ENCODE measurements around the gene CACNA1E.
"Not testable (repeated sequence)": the region's sequence is repeated elsewhere in the genome, so short reads cannot be mapped to it uniquely, and the experiment has no call there.

CACNA1E gene

GRCh38 chr1:181817091-181817490 lies 333.8 kb downstream of the CACNA1E start:
- TF ChIP-seq, protein P1, sequence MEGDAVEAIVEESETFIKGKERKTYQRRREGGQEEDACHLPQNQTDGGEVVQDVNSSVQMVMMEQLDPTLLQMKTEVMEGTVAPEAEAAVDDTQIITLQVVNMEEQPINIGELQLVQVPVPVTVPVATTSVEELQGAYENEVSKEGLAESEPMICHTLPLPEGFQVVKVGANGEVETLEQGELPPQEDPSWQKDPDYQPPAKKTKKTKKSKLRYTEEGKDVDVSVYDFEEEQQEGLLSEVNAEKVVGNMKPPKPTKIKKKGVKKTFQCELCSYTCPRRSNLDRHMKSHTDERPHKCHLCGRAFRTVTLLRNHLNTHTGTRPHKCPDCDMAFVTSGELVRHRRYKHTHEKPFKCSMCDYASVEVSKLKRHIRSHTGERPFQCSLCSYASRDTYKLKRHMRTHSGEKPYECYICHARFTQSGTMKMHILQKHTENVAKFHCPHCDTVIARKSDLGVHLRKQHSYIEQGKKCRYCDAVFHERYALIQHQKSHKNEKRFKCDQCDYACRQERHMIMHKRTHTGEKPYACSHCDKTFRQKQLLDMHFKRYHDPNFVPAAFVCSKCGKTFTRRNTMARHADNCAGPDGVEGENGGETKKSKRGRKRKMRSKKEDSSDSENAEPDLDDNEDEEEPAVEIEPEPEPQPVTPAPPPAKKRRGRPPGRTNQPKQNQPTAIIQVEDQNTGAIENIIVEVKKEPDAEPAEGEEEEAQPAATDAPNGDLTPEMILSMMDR (conservative IDR thresholded peaks at IDR 0.05) = no peak
- no peak overlapping the region for H3K27ac ChIP-seq

- TF ChIP-seq, protein P1 (conservative IDR thresholded peaks at IDR 0.05) = no peak
- no peak overlapping the region for H3K27ac ChIP-seq
These were observed 335.1 kb downstream of the CACNA1E start for GRCh38 chr1:181818459-181818858.

DNA sequence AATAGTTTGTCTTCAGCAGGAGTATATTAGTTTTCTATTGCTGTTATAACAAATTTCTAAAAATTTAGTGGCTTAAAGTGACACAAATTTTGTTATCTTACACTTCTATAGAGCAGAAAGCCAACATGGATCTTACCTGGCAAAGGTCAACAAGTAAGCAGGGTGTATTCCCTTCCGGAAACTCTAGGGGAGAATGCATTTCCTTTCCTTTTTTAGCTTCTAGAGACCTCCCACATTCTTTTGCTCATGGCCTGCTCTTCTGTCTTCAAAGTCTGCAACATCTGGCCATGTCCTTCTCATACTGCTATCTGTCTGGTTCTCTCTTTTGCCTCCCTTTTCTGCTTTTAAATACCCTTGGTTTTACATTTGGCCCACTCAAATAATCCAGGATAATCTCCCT lies 335.6 kb downstream of the CACNA1E start:
- TF ChIP-seq, protein P1 (conservative IDR thresholded peaks at IDR 0.05) = no peak
- no peak overlapping the region for H3K27ac ChIP-seq

GRCh38 chr1:181821701-181822100 lies 338.4 kb downstream of the CACNA1E start:
- TF ChIP-seq, protein P1 (conservative IDR thresholded peaks at IDR 0.05) = no peak
- no peak overlapping the region for H3K27ac ChIP-seq

DNA sequence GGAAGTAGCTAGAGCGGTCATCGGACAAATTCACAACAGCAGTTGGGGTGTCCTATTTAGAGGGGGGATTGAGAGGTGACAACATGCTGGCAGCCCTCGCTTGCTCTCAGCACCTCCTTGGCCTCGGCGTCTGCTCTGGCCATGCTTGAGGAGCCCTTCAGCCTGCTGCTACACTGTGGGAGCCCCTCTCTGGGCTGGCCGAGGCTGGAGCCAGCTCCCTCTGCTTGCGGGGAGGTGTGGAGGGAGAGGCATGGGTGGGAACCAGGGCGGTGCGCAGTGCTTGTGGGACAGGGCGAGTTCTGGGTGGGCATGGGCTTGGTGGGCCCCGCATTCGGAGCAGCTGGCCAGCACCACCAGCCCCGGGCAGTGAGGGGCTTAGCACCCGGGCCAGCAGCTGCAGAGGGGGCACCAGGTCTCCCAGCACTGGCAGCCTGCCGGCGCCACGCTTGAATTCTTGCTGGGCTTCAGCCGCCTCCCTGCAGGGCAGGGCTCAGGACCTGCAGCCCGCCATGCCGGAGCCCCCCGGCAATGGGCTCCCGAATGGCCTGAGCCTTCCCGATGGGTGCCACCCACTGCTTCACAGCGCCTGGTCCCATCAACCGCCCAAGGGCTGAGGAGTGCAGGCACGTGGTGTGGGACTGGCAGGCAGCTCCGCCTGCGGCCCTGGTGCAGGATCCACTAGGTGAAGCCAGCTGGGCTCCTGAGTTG lies 349.0 kb downstream of the CACNA1E start:
- not testable (repeated sequence) for H3K27ac ChIP-seq

- H3K27ac ChIP-seq = no peak overlapping the region
- TF ChIP-seq, protein P1 (conservative IDR thresholded peaks at IDR 0.05) = no peak
These were observed 362.8 kb downstream of the CACNA1E start for GRCh38 chr1:181846001-181846645.

GRCh38 chr1:181846681-181847080 lies 363.4 kb downstream of the CACNA1E start:
- TF ChIP-seq, protein P1 (conservative IDR thresholded peaks at IDR 0.05) = no peak
- H3K27ac ChIP-seq = no peak overlapping the region

DNA sequence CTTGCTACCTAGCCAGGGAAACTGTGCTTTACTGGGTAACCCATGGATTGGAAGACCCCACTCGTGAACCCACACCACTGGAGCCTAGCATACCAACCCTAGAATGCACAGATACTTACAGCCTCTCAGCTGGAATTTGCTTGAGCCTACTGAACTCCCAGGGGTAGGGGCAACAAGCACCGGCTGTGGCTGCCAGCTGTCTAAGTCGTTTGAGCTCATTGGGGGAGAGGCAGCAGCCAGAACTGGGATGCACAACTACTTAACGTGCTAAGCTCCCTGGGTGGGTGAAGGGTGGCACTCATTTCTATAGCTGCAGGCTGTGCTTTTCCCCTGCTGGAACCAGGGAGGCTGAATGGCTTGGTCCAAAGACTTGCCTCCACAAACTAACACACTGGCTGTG lies 365.8 kb downstream of the CACNA1E start:
- no peak overlapping the region for H3K27ac ChIP-seq
- TF ChIP-seq, protein P1 (conservative IDR thresholded peaks at IDR 0.05) = no peak

GRCh38 chr1:181854212-181854611 lies 370.9 kb downstream of the CACNA1E start:
- not testable (repeated sequence) for H3K27ac ChIP-seq

Measured in VCaP (cell line).